ENCODE results near the gene RTP2. TPM values are rescaled to one million over a fixed set of nuclear protein-coding genes. Genes with fewer than 3 reads are reported as not detected.

The RTP2 gene
- total and polyA plus RNA-seq, 10 of the 15 experiments (the other 5 are each of a cell fraction or from before 2014, with no cell fraction given): not detected

DNA sequence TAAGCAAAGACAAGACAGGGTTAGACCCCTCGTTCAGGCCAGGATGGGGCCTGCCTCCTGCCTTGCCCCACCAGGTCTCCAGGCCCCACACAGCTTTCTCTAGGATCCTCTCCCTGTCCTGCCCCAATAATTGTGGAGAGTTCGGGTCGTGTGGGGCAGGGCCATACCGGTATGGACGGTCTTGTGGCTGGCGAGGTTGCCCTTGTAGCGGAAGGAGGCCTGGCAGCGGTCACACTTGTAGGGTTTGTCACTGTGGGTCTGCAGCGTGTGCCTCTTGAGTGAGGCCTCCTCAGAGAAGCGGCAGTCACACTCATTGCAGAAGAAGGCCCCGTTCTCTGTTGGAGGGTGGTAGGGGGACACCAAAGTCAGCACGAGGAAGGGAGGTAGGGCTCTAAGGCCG lies 24.2 kb upstream of the RTP2 start:
- no peaks in the 10 kb centered on the region for H3K4me1 ChIP-seq (ENCODE audit: control insufficient read depth, insufficient read depth, low read length)
- no peak for FAIRE-seq
- intact Hi-C loops (cut with micrococcal nuclease; ENCODE audit: unreplicated experiment) (no loop called here), in situ Hi-C loops (cut with MboI) (no loop called here)
- ChIA-PET POLR2A (no interaction called here), CTCF (interaction anchor here (1.0 kb wide), 1 partner anchor 12 kb away, joined by 4 read pairs; no protein-coding TSS in a partner anchor), SMC1A (ENCODE audit: uncharacterized antibody, unreplicated experiment) (interaction anchor here (1.1 kb wide), 1 partner anchor 14 kb away, joined by 4 read pairs; no protein-coding TSS in a partner anchor), RAD21 (ENCODE audit: unreplicated experiment) (no interaction called here)
- no peak overlapping the region for H3K4me3 ChIP-seq
- H3K27me3 ChIP-seq (replicated peaks in 1 of 2; ENCODE audit: control insufficient read depth in 2 of 2, insufficient read depth in 2 of 2, low read length in 1 of 2): peaks cover 0 to 3% of the 10 kb centered on the region in 2 experiments; a peak in 3 of 4 replicates
- no peaks in the 10 kb centered on the region for H3K9me3 ChIP-seq (replicated peaks; ENCODE audit: control insufficient read depth, insufficient read depth, low read length)
- H3K36me3 ChIP-seq (ENCODE audit: control insufficient read depth in 2 of 2, insufficient read depth in 2 of 2, low read length in 1 of 2): no peaks in the 10 kb centered on the region; a peak in 1 of 4 replicates
- no peak for ATAC-seq
- H2AFZ ChIP-seq (ENCODE audit: control insufficient read depth, low read depth, low read length): no peak overlapping the region
- H4K20me1 ChIP-seq (ENCODE audit: control insufficient read depth, insufficient read depth): no peaks in the 10 kb centered on the region
- 32% methylated on average over 13 of the region's 13 CpGs for WGBS (ENCODE audit: insufficient coverage, insufficient replicate concordance, low lambda C conversion rate, missing lambda C conversion rate)
- H3K4me2 ChIP-seq (ENCODE audit: control insufficient read depth, insufficient read depth): no peak overlapping the region
- no TSS peak for BruUV-seq (replicated peaks)
- H3K27ac ChIP-seq (ENCODE audit: control insufficient read depth, insufficient read depth): no peak overlapping the region
- no peaks in the 10 kb centered on the region for H3K79me2 ChIP-seq (ENCODE audit: control insufficient read depth, insufficient read depth, low read length)
- no peak overlapping the region for H3K9ac ChIP-seq (ENCODE audit: control insufficient read depth, insufficient read depth, low read length)
- DNase-seq (ENCODE audit: low read depth, low spot score): no peak
- TF ChIP-seq TBL1XR1 (IDR thresholded peaks at IDR 0.05; ENCODE audit: low read depth, low read length): no peak
- TF ChIP-seq IRF4 (IDR thresholded peaks at IDR 0.05; ENCODE audit: low read depth, low read length): no peak
- TF ChIP-seq, protein P1, sequence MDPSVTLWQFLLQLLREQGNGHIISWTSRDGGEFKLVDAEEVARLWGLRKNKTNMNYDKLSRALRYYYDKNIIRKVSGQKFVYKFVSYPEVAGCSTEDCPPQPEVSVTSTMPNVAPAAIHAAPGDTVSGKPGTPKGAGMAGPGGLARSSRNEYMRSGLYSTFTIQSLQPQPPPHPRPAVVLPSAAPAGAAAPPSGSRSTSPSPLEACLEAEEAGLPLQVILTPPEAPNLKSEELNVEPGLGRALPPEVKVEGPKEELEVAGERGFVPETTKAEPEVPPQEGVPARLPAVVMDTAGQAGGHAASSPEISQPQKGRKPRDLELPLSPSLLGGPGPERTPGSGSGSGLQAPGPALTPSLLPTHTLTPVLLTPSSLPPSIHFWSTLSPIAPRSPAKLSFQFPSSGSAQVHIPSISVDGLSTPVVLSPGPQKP (IDR thresholded peaks at IDR 0.05; ENCODE audit: low read depth, low read length): no peak
- TF ChIP-seq ATF7 (IDR thresholded peaks at IDR 0.05; ENCODE audit: low read depth): no peak
- TF ChIP-seq POU2F2 (IDR thresholded peaks at IDR 0.05; ENCODE audit: borderline replicate concordance, low read depth, low read length): no peak
- no peak for TF ChIP-seq CBX3 (IDR thresholded peaks at IDR 0.05; ENCODE audit: borderline replicate concordance, low read depth)
- TF ChIP-seq NBN (IDR thresholded peaks at IDR 0.05): no peak
- TF ChIP-seq, protein P2, sequence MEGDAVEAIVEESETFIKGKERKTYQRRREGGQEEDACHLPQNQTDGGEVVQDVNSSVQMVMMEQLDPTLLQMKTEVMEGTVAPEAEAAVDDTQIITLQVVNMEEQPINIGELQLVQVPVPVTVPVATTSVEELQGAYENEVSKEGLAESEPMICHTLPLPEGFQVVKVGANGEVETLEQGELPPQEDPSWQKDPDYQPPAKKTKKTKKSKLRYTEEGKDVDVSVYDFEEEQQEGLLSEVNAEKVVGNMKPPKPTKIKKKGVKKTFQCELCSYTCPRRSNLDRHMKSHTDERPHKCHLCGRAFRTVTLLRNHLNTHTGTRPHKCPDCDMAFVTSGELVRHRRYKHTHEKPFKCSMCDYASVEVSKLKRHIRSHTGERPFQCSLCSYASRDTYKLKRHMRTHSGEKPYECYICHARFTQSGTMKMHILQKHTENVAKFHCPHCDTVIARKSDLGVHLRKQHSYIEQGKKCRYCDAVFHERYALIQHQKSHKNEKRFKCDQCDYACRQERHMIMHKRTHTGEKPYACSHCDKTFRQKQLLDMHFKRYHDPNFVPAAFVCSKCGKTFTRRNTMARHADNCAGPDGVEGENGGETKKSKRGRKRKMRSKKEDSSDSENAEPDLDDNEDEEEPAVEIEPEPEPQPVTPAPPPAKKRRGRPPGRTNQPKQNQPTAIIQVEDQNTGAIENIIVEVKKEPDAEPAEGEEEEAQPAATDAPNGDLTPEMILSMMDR (IDR thresholded peaks at IDR 0.05 in 2 of 3, conservative IDR thresholded peaks at IDR 0.05 in 1 of 3; ENCODE audit: control insufficient read depth in 2 of 3, extremely low read depth in 1 of 3, insufficient read depth in 1 of 3, low read depth in 3 of 3, low read length in 3 of 3): no peak
- no peak for TF ChIP-seq CREB1 (IDR thresholded peaks at IDR 0.05; ENCODE audit: low read depth)
- no peak for TF ChIP-seq MYB (IDR thresholded peaks at IDR 0.05; ENCODE audit: borderline replicate concordance, low read depth, low read length)

Measured in GM12878 (cell line).